ENCODE data around the gene TENM4.

The TENM4 gene

GRCh38 chr11:78996007-78996406 is 444.8 kb downstream of the TENM4 start:
- no peaks in the 10 kb centered on the region for H3K36me3 ChIP-seq (ENCODE audit: control insufficient read depth, low read length)
- H3K27ac ChIP-seq (ENCODE audit: low read depth, low read length) = no peak overlapping the region
- TF ChIP-seq EZH2phosphoT487 (IDR thresholded peaks at IDR 0.05; ENCODE audit: borderline replicate concordance, low read length) (no peak), CTCF (IDR thresholded peaks at IDR 0.05; ENCODE audit: low read depth, low read length, poor library complexity, severe bottlenecking) (no peak)
- peaks cover 4% of the 10 kb centered on the region; the same call in 1 of the 2 replicates for H3K9me3 ChIP-seq (ENCODE audit: control insufficient read depth, insufficient read depth, low read length)
- H3K4me2 ChIP-seq (ENCODE audit: low read length) = no peak overlapping the region
- H3K4me1 ChIP-seq (ENCODE audit: control insufficient read depth, low read length) = no peaks in the 10 kb centered on the region
- no peaks in the 10 kb centered on the region for H4K20me1 ChIP-seq (ENCODE audit: control insufficient read depth, insufficient read depth, low read depth, low read length)
- H3K79me2 ChIP-seq (ENCODE audit: control insufficient read depth, low read length) = no peaks in the 10 kb centered on the region
- H3K27me3 ChIP-seq (ENCODE audit: control insufficient read depth, low read length) = 0 out of 2 replicates have a peak, but pooled peaks cover 2% of the 10 kb centered on the region
- no peaks in the 10 kb centered on the region for H3F3A ChIP-seq (ENCODE audit: control insufficient read depth, insufficient read depth)
- H3K9me2 ChIP-seq (replicated peaks; ENCODE audit: control insufficient read depth, low read length) = no peaks in the 10 kb centered on the region
- H3K4me3 ChIP-seq (ENCODE audit: low read length) = no peak overlapping the region

- Histone ChIP-seq H3K27ac (ENCODE audit: low read depth, low read length) (no peak overlapping the region), H3K36me3 (ENCODE audit: control insufficient read depth, low read length) (no peaks in the 10 kb centered on the region), H3K9me2 (replicated peaks; ENCODE audit: control insufficient read depth, low read length) (no peaks in the 10 kb centered on the region), H4K20me1 (ENCODE audit: control insufficient read depth, insufficient read depth, low read depth, low read length) (no peaks in the 10 kb centered on the region), H3K27me3 (ENCODE audit: control insufficient read depth, low read length) (0 out of 2 replicates have a peak, but pooled peaks cover 2% of the 10 kb centered on the region), H3K9me3 (ENCODE audit: control insufficient read depth, insufficient read depth, low read length) (peaks cover 4% of the 10 kb centered on the region; the same call in 1 of the 2 replicates), H3F3A (ENCODE audit: control insufficient read depth, insufficient read depth) (no peaks in the 10 kb centered on the region), H3K4me3 (ENCODE audit: low read length) (no peak overlapping the region), H3K4me1 (ENCODE audit: control insufficient read depth, low read length) (no peaks in the 10 kb centered on the region), H3K4me2 (ENCODE audit: low read length) (no peak overlapping the region), H3K79me2 (ENCODE audit: control insufficient read depth, low read length) (no peaks in the 10 kb centered on the region)
- no peak for TF ChIP-seq EZH2phosphoT487 (IDR thresholded peaks at IDR 0.05; ENCODE audit: borderline replicate concordance, low read length)
- no peak for TF ChIP-seq CTCF (IDR thresholded peaks at IDR 0.05; ENCODE audit: low read depth, low read length, poor library complexity, severe bottlenecking)
These were observed 445.7 kb downstream of the TENM4 start for GRCh38 chr11:78995171-78995570.

GRCh38 chr11:78993802-78994430 is 446.9 kb downstream of the TENM4 start:
- H3K9me2 ChIP-seq (replicated peaks; ENCODE audit: control insufficient read depth, low read length) = no peaks in the 10 kb centered on the region
- H3K4me2 ChIP-seq (ENCODE audit: low read length) = no peak overlapping the region
- no peaks in the 10 kb centered on the region for H4K20me1 ChIP-seq (ENCODE audit: control insufficient read depth, insufficient read depth, low read depth, low read length)
- 0 out of 2 replicates have a peak, but pooled peaks cover 2% of the 10 kb centered on the region for H3K27me3 ChIP-seq (ENCODE audit: control insufficient read depth, low read length)
- no peak overlapping the region for H3K27ac ChIP-seq (ENCODE audit: low read depth, low read length)
- no peaks in the 10 kb centered on the region for H3K4me1 ChIP-seq (ENCODE audit: control insufficient read depth, low read length)
- no peaks in the 10 kb centered on the region for H3K79me2 ChIP-seq (ENCODE audit: control insufficient read depth, low read length)
- TF ChIP-seq CTCF (IDR thresholded peaks at IDR 0.05; ENCODE audit: low read depth, low read length, poor library complexity, severe bottlenecking) = no peak
- no peak for TF ChIP-seq EZH2phosphoT487 (IDR thresholded peaks at IDR 0.05; ENCODE audit: borderline replicate concordance, low read length)
- no peaks in the 10 kb centered on the region for H3F3A ChIP-seq (ENCODE audit: control insufficient read depth, insufficient read depth)
- H3K4me3 ChIP-seq (ENCODE audit: low read length) = no peak overlapping the region
- H3K9me3 ChIP-seq (ENCODE audit: control insufficient read depth, insufficient read depth, low read length) = peaks cover 4% of the 10 kb centered on the region; the same call in 1 of the 2 replicates
- H3K36me3 ChIP-seq (ENCODE audit: control insufficient read depth, low read length) = no peaks in the 10 kb centered on the region

Data from DOHH2 (cell line).